ENCODE data around the gene FIGNL2. TPM values are rescaled to one million over a fixed set of nuclear protein-coding genes. Genes with fewer than 3 reads are reported as not detected.

Gene FIGNL2
- total and polyA plus RNA-seq, 9 of the 15 experiments (the other 6 are each of a cell fraction or from before 2014, with no cell fraction given) = 0.01 TPM; not detected in 8

GRCh38 chr12:51827925-51828818 is 20.3 kb downstream of the FIGNL2 start (continued):
- TF ChIP-seq CREB3 (tag; conservative IDR thresholded peaks at IDR 0.05; ENCODE audit: low read depth) (no peak), DNMT1 (IDR thresholded peaks at IDR 0.05) (no peak), ZNF707 (CRISPR knock-in tag; conservative IDR thresholded peaks at IDR 0.05) (no peak), STAT5A (IDR thresholded peaks at IDR 0.05; ENCODE audit: borderline replicate concordance, low read length) (no peak), HCFC1 (IDR thresholded peaks at IDR 0.05; ENCODE audit: low read depth, low read length) (no peak), BDP1 (IDR thresholded peaks at IDR 0.05; ENCODE audit: insufficient read depth, insufficient read length) (no peak), DDX20 (tag; IDR thresholded peaks at IDR 0.05; ENCODE audit: low read depth) (no peak), NCOR1 (IDR thresholded peaks at IDR 0.05) (no peak), RAD51 (IDR thresholded peaks at IDR 0.05; ENCODE audit: borderline replicate concordance, low read depth) (no peak), THRB (CRISPR knock-in tag; conservative IDR thresholded peaks at IDR 0.05) (no peak), POLR2G (IDR thresholded peaks at IDR 0.05; ENCODE audit: low read depth, low read length) (no peak), HMG20B (CRISPR knock-in tag; IDR thresholded peaks at IDR 0.05) (no peak), PURB (CRISPR knock-in tag; IDR thresholded peaks at IDR 0.05; ENCODE audit: low read depth) (no peak), TBP (optimal IDR thresholded peaks at IDR 0.05; ENCODE audit: low read depth, low read length) (no peak)
- TF ChIP-seq, protein P1, sequence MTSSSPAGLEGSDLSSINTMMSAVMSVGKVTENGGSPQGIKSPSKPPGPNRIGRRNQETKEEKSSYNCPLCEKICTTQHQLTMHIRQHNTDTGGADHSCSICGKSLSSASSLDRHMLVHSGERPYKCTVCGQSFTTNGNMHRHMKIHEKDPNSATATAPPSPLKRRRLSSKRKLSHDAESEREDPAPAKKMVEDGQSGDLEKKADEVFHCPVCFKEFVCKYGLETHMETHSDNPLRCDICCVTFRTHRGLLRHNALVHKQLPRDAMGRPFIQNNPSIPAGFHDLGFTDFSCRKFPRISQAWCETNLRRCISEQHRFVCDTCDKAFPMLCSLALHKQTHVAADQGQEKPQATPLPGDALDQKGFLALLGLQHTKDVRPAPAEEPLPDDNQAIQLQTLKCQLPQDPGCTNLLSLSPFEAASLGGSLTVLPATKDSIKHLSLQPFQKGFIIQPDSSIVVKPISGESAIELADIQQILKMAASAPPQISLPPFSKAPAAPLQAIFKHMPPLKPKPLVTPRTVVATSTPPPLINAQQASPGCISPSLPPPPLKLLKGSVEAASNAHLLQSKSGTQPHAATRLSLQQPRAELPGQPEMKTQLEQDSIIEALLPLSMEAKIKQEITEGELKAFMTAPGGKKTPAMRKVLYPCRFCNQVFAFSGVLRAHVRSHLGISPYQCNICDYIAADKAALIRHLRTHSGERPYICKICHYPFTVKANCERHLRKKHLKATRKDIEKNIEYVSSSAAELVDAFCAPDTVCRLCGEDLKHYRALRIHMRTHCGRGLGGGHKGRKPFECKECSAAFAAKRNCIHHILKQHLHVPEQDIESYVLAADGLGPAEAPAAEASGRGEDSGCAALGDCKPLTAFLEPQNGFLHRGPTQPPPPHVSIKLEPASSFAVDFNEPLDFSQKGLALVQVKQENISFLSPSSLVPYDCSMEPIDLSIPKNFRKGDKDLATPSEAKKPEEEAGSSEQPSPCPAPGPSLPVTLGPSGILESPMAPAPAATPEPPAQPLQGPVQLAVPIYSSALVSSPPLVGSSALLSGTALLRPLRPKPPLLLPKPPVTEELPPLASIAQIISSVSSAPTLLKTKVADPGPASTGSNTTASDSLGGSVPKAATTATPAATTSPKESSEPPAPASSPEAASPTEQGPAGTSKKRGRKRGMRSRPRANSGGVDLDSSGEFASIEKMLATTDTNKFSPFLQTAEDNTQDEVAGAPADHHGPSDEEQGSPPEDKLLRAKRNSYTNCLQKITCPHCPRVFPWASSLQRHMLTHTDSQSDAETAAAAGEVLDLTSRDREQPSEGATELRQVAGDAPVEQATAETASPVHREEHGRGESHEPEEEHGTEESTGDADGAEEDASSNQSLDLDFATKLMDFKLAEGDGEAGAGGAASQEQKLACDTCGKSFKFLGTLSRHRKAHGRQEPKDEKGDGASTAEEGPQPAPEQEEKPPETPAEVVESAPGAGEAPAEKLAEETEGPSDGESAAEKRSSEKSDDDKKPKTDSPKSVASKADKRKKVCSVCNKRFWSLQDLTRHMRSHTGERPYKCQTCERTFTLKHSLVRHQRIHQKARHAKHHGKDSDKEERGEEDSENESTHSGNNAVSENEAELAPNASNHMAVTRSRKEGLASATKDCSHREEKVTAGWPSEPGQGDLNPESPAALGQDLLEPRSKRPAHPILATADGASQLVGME (CRISPR knock-in tag; IDR thresholded peaks at IDR 0.05) = no peak
- TF ChIP-seq, protein P2, sequence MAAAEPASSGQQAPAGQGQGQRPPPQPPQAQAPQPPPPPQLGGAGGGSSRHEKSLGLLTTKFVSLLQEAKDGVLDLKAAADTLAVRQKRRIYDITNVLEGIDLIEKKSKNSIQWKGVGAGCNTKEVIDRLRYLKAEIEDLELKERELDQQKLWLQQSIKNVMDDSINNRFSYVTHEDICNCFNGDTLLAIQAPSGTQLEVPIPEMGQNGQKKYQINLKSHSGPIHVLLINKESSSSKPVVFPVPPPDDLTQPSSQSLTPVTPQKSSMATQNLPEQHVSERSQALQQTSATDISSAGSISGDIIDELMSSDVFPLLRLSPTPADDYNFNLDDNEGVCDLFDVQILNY (CRISPR knock-in tag; IDR thresholded peaks at IDR 0.05) = no peak
- TF ChIP-seq, protein P3, sequence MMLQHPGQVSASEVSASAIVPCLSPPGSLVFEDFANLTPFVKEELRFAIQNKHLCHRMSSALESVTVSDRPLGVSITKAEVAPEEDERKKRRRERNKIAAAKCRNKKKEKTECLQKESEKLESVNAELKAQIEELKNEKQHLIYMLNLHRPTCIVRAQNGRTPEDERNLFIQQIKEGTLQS (IDR thresholded peaks at IDR 0.05) = peak; percentile 14; the same call in 1 of the 2 replicates
- TF ChIP-seq, protein P3 (CRISPR knock-in tag; conservative IDR thresholded peaks at IDR 0.05) = no peak

All from K562 (cell line).